NB4 (cell line): ENCODE results near the gene TOMM5.

Source experiments
- DNase-seq: peaks from one replicate; pipeline ENCODE4 v3.0.0; 2010; ENCODE audit warnings: low read depth
- H3K4me3 ChIP-seq: one replicate; pipeline ENCODE4 v1.5.1; 2011; ENCODE audit warnings: mild to moderate bottlenecking, low read depth, low read length, moderate library complexity
- MYC ChIP-seq: IDR thresholded peaks from 2 replicates; pipeline ENCODE4 v1.6.1; 2011; ENCODE audit warnings: low read depth, low read length
- POLR2A ChIP-seq: IDR thresholded peaks from 2 replicates; pipeline ENCODE4 v1.6.1; 2011; ENCODE audit warnings: mild to moderate bottlenecking; ENCODE audit not compliant: insufficient read length; ENCODE audit errors: extremely low read depth
- TF ChIP-seq, protein P1 (sequence below): IDR thresholded peaks from one replicate; pipeline ENCODE4 v1.5.1; 2012; ENCODE audit warnings: low read depth, low read length
- TF ChIP-seq, protein P2 (sequence below): IDR thresholded peaks from 2 replicates; pipeline ENCODE4 v1.6.1; 2011; ENCODE audit warnings: low read depth, low read length

Gene TOMM5

GRCh38 chr9:37564916-37565315 is 27.5 kb downstream of the TOMM5 start:
- no peak for DNase-seq
- no peak overlapping the region for H3K4me3 ChIP-seq
- TF ChIP-seq, protein P1, sequence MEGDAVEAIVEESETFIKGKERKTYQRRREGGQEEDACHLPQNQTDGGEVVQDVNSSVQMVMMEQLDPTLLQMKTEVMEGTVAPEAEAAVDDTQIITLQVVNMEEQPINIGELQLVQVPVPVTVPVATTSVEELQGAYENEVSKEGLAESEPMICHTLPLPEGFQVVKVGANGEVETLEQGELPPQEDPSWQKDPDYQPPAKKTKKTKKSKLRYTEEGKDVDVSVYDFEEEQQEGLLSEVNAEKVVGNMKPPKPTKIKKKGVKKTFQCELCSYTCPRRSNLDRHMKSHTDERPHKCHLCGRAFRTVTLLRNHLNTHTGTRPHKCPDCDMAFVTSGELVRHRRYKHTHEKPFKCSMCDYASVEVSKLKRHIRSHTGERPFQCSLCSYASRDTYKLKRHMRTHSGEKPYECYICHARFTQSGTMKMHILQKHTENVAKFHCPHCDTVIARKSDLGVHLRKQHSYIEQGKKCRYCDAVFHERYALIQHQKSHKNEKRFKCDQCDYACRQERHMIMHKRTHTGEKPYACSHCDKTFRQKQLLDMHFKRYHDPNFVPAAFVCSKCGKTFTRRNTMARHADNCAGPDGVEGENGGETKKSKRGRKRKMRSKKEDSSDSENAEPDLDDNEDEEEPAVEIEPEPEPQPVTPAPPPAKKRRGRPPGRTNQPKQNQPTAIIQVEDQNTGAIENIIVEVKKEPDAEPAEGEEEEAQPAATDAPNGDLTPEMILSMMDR = no peak
- TF ChIP-seq POLR2A = no peak
- no peak for TF ChIP-seq MYC
- TF ChIP-seq, protein P2, sequence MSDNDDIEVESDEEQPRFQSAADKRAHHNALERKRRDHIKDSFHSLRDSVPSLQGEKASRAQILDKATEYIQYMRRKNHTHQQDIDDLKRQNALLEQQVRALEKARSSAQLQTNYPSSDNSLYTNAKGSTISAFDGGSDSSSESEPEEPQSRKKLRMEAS = no peak

DNA sequence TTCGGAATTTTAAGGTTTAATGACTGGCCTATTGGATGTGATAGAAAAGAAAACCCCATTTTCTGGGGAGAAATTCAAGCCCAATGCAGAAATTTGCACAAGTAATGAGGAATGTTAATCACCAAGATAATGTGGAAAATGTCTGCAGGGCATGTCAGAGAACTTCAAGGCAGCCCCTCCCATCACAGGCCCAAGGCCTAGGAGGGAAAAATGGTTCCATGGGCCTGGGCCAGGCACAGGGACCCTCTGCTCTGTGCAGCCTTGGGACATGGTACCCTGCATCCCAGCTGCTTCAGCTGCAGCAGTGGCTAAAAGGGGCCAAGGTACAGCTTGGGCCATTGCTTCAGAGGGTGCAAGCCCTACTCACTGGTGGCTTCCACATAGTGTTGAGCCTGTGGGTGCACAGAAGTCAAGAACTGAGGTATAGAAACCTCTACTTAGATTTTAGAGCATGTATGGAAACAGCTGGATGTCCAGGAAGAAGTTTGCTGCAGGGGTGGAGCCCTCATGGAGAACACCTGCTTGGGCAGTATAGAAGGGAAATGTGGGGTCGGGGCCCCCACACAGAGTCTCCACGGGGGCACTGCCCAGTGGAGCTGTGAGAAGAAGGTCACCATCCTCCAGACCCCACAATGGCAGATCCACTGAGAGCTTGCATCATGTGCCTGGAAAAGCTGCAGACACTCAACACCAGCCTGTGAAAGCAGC is 28.4 kb downstream of the TOMM5 start:
- DNase-seq = no peak
- no peak overlapping the region for H3K4me3 ChIP-seq
- TF ChIP-seq, protein P2 = no peak
- no peak for TF ChIP-seq MYC
- TF ChIP-seq, protein P1 = no peak
- TF ChIP-seq POLR2A = no peak

DNA sequence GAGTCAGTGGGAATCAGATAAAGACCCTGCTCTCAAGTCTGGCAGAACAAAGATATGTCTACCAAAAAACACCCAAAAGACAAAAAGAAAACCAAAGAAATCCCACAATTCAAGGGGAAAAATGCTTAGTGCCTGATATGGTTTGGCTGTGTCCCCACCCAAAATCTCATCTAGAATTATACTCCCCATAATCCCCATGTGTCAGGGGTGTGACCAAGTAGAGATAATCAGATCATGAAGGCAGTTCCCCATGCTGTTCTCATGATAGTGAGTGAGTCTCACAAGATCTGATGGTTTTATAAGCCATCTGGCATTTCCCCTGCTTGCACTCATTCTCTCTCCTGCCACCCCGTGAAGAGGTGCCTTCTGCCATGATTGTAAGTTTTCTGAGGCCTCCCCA is 29.6 kb downstream of the TOMM5 start:
- TF ChIP-seq, protein P1 = no peak
- TF ChIP-seq MYC = no peak
- TF ChIP-seq POLR2A = no peak
- TF ChIP-seq, protein P2 = no peak
- DNase-seq = no peak
- H3K4me3 ChIP-seq = no peak overlapping the region

GRCh38 chr9:37561682-37562081 is 30.7 kb downstream of the TOMM5 start:
- no peak for DNase-seq
- no peak overlapping the region for H3K4me3 ChIP-seq
- TF ChIP-seq, protein P2 = no peak
- TF ChIP-seq POLR2A = no peak
- TF ChIP-seq, protein P1 = no peak
- no peak for TF ChIP-seq MYC

GRCh38 chr9:37559855-37560592 is 32.4 kb downstream of the TOMM5 start:
- no peak overlapping the region for H3K4me3 ChIP-seq
- TF ChIP-seq, protein P1 = no peak
- no peak for TF ChIP-seq MYC
- TF ChIP-seq POLR2A = no peak
- TF ChIP-seq, protein P2 = no peak

More at GRCh38 chr9:37559855-37560592, 32.4 kb downstream of the TOMM5 start:
- DNase-seq = no peak
